ENCODE results near the gene CFP.
"Not testable (repeated sequence)": the region's sequence is repeated elsewhere in the genome, so short reads cannot be mapped to it uniquely, and the experiment has no call there.

Gene CFP

DNA sequence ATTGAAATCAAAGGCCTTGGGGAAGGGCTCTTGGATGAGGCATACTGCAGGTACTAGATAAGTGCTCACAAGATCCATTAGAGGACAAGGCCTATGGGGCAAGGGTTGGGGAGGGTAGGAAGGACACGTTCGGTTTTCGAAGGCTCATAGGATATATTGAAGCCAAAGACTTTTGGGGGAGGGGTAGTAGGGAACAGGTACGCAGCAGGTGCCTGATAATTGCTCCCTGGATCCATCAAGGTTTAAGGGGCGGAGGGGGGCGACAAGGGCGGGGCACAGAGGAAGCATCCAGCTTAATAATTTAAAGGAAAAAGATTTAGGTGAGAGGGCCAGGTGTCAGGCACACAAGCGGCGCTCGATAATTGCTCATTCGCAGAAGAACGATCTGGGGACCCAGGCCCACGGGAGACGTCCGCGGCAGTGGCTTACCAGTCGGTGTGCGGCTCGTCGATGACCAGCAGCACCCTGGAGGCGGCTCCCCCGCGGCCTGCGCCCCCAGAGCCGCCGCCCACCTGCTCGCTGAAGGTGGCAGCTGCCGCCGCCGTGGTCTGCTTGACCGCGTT is 10.7 kb downstream of the CFP start:
- Histone ChIP-seq H3K9ac (ENCODE audit: low read depth, low read length) (no peak overlapping the region), H3K9me3 (ENCODE audit: insufficient read depth, low read depth, low read length) (no peaks in the 10 kb centered on the region), H3K36me3 (ENCODE audit: insufficient read depth, low read depth, low read length) (no peaks in the 10 kb centered on the region), H3K27ac (ENCODE audit: low read length) (no peak overlapping the region), H3K4me3 (ENCODE audit: low read length) (peak overlapping the region; percentile 57; the same call in 1 of the 2 replicates), H3K4me1 (ENCODE audit: insufficient read depth, low read length) (no peaks in the 10 kb centered on the region), H3K27me3 (ENCODE audit: insufficient read depth, low read length) (peaks cover 20% of the 10 kb centered on the region)

DNA sequence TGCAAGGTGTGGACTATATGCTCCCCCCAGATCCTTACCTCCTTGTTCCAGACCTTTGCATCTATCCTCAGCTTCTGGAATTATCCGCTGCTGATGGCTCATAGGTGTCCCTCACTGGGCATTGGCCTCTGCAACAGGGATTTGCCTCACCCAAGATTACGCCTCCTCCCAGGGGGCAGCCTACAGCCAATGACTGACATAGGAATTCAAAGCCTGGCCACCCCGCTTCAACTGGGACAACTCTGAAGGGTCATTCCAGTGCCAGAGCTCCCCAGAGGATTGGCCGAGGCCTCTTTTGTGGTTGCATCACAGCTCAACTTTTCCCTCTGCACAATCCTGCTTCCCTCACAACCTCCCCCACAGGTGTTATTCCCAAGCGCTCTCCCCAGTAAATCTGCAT is 15.1 kb downstream of the CFP start:
- H3K36me3 ChIP-seq (ENCODE audit: insufficient read depth, low read depth, low read length): no peaks in the 10 kb centered on the region
- H3K9ac ChIP-seq (ENCODE audit: low read depth, low read length): no peak overlapping the region
- peaks cover 11% of the 10 kb centered on the region for H3K27me3 ChIP-seq (ENCODE audit: insufficient read depth, low read length)
- no peak overlapping the region for H3K4me3 ChIP-seq (ENCODE audit: low read length)
- H3K9me3 ChIP-seq (ENCODE audit: insufficient read depth, low read depth, low read length): no peaks in the 10 kb centered on the region
- no peaks in the 10 kb centered on the region for H3K4me1 ChIP-seq (ENCODE audit: insufficient read depth, low read length)
- H3K27ac ChIP-seq (ENCODE audit: low read length): no peak overlapping the region

DNA sequence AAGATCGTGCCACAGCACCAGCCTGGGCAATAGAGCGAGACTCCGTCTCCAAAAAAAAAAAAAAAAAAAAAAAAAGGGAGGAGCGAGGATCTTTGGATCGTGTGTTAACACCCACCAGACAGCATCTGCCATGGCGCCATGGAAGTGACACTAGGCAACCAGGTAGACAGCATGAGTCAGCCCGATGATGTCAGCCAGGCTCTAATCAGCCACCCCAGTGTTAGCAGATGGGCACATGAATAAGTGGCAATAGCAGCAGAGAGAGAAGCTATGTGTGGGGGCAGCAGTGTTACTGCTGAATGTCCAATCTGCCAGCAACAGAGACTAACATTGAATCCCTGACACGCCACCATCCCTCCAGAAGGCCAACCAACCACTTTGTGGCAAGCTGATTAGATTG is 16.6 kb downstream of the CFP start:
- peaks cover 3% of the 10 kb centered on the region; the same call in 1 of the 2 replicates for H3K27me3 ChIP-seq (ENCODE audit: insufficient read depth, low read length)
- H3K36me3 ChIP-seq (ENCODE audit: insufficient read depth, low read depth, low read length): no peaks in the 10 kb centered on the region
- H3K4me1 ChIP-seq (ENCODE audit: insufficient read depth, low read length): peaks cover 3% of the 10 kb centered on the region; the same call in 1 of the 2 replicates
- H3K9me3 ChIP-seq (ENCODE audit: insufficient read depth, low read depth, low read length): no peaks in the 10 kb centered on the region
- H3K27ac ChIP-seq (ENCODE audit: low read length): no peak overlapping the region
- no peak overlapping the region for H3K9ac ChIP-seq (ENCODE audit: low read depth, low read length)
- H3K4me3 ChIP-seq (ENCODE audit: low read length): no peak overlapping the region

DNA sequence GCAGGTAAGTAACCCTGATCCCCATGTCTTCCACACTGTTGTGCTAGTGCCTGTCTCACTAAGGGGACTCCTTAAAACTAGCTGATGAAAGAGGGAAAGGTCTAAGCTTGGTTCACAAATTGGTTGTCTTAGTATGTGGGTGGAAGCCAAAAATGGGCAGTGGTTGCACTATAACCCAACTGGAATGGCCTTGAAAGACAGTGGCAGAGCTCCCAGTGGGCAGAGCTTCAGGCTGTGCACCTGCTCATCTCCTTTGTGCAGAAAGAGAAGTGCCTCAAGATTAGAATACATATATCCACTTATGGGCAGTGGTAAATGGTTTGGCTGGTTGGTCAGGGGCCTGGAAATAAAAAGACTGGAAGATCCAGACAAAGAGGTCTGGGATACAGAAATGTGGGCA is 17.3 kb downstream of the CFP start:
- no peak overlapping the region for H3K27ac ChIP-seq (ENCODE audit: low read length)
- no peak overlapping the region for H3K9ac ChIP-seq (ENCODE audit: low read depth, low read length)
- H3K9me3 ChIP-seq (ENCODE audit: insufficient read depth, low read depth, low read length): no peaks in the 10 kb centered on the region
- H3K36me3 ChIP-seq (ENCODE audit: insufficient read depth, low read depth, low read length): no peaks in the 10 kb centered on the region
- H3K4me1 ChIP-seq (ENCODE audit: insufficient read depth, low read length): peaks cover 3% of the 10 kb centered on the region; the same call in 1 of the 2 replicates
- no peaks in the 10 kb centered on the region for H3K27me3 ChIP-seq (ENCODE audit: insufficient read depth, low read length)
- H3K4me3 ChIP-seq (ENCODE audit: low read length): no peak overlapping the region

DNA sequence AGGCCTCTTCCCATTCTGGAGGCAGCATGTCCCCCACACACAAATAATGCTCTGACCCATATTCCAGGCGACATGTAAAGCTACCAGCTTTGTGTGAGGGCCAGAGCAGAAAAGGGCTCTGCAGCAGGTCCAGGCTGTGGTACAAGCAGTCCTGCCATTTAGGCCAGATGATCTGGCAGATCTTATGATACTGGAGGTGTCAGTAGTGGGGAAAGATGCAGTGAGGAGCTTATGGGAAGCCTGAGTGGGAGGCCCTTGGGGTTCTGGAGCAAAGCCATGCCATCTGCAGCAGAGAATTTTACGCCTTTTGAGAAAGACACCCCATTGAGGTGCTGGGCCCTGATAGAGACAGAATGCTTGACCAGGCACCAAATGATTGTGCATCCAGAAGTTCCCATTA is 17.8 kb downstream of the CFP start:
- Histone ChIP-seq H3K27ac (ENCODE audit: low read length) (no peak overlapping the region), H3K4me3 (ENCODE audit: low read length) (no peak overlapping the region), H3K9ac (ENCODE audit: low read depth, low read length) (no peak overlapping the region), H3K9me3 (ENCODE audit: insufficient read depth, low read depth, low read length) (no peaks in the 10 kb centered on the region), H3K27me3 (ENCODE audit: insufficient read depth, low read length) (no peaks in the 10 kb centered on the region), H3K36me3 (ENCODE audit: insufficient read depth, low read depth, low read length) (no peaks in the 10 kb centered on the region), H3K4me1 (ENCODE audit: insufficient read depth, low read length) (peaks cover 3% of the 10 kb centered on the region; the same call in 1 of the 2 replicates)

DNA sequence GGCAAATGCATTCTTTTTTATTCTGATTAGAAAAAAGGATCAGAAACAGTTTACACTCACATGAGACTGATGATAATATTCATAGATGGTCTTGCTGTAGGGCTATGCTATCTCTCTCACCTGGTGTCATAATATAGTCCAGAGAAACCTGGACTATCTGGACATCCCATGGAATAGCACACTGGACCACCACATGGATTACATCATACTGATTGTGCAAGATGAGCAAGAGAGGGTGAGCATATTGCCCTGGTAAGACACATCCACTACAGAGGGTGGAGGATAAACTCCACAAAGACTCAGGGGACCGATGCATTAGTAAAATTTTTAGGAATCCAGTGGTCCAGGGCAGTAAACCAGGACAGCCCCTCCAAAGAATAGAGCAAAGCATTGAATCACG is 18.2 kb downstream of the CFP start:
- no peaks in the 10 kb centered on the region for H3K9me3 ChIP-seq (ENCODE audit: insufficient read depth, low read depth, low read length)
- no peak overlapping the region for H3K27ac ChIP-seq (ENCODE audit: low read length)
- H3K4me1 ChIP-seq (ENCODE audit: insufficient read depth, low read length): peaks cover 3% of the 10 kb centered on the region; the same call in 1 of the 2 replicates
- H3K36me3 ChIP-seq (ENCODE audit: insufficient read depth, low read depth, low read length): no peaks in the 10 kb centered on the region
- no peak overlapping the region for H3K4me3 ChIP-seq (ENCODE audit: low read length)
- no peak overlapping the region for H3K9ac ChIP-seq (ENCODE audit: low read depth, low read length)
- no peaks in the 10 kb centered on the region for H3K27me3 ChIP-seq (ENCODE audit: insufficient read depth, low read length)

DNA sequence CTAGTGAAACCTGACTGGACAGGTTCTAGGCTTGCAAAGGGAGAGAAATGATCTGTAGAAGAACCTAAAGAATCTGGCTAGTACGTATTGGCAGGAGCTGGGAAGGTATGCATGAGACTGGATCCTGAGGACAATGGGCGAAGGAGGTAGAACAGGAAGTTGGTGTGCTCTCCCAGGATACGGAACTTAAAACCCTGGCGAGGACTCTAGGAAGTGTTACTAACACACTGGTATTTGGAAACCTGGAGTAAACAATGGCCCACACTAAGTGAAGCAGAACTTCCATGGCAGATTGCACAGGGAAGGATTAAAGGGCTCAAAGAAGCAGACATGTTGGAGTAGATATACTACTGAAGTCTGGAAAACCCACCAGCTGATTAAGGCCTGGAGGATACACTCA is 19.2 kb downstream of the CFP start:
- Histone ChIP-seq H3K9ac (ENCODE audit: low read depth, low read length) (no peak overlapping the region), H3K9me3 (ENCODE audit: insufficient read depth, low read depth, low read length) (no peaks in the 10 kb centered on the region), H3K27me3 (ENCODE audit: insufficient read depth, low read length) (no peaks in the 10 kb centered on the region), H3K36me3 (ENCODE audit: insufficient read depth, low read depth, low read length) (no peaks in the 10 kb centered on the region), H3K4me1 (ENCODE audit: insufficient read depth, low read length) (peaks cover 3% of the 10 kb centered on the region; the same call in 1 of the 2 replicates), H3K27ac (ENCODE audit: low read length) (no peak overlapping the region), H3K4me3 (ENCODE audit: low read length) (no peak overlapping the region)

DNA sequence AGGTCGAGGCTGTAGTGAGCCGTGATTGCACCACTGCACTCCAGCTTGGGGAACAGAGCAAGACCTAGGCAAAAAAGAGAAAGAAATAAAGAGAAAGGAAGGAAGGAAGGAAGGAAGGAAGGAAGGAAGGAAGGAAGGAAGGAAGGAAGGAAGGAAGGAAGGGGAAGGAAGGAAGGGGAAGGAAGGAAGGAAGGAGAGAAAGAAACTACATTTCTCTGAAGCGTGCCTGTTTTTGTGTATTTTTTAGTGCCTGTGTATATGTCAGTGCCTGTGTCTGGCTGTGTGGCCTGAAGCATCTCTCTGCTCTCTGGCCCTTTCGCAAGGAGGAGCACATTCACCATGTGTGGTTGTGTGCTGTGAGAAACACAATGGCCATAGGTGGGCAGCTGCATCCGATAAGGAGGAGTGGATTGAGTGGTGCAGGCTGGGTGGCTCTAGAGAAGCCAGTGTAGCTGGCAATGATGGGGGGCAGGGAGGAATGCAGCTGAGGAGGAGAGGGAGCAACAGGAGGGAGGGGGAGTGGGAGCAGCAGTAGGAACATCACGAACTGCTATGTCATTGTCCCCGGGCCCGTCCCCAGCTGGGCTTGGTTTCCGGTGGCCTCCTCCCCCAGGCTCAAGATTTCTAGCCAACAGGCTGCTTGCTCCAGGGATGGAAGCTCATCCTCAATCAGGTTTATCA is 21.5 kb downstream of the CFP start:
- Histone ChIP-seq H3K36me3 (ENCODE audit: insufficient read depth, low read depth, low read length) (no peaks in the 10 kb centered on the region), H3K27ac (ENCODE audit: low read length) (peak overlapping the region; percentile 77), H3K4me3 (ENCODE audit: low read length) (no peak overlapping the region)

DNA sequence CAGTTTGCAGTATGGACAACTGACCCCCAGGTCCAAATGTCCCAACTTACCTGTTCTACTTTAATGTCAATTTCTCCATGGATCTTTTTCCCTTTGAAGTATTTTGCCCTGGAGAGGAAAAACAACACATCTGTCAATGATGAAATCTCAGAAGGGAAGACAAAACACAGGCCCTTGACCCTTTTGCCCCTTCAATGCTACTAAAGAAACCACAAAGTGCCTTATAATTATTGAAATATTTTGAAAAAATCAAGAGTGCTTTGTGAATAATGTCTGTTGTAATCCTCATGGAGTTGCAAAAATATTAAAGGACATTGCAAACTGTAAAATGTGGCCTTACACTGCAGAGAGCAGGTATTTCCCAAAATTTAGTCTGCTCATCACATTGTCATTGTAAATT is 22.6 kb downstream of the CFP start:
- Histone ChIP-seq H3K9me3 (ENCODE audit: insufficient read depth, low read depth, low read length) (no peaks in the 10 kb centered on the region), H3K36me3 (ENCODE audit: insufficient read depth, low read depth, low read length) (no peaks in the 10 kb centered on the region), H3K27me3 (ENCODE audit: insufficient read depth, low read length) (no peaks in the 10 kb centered on the region), H3K9ac (ENCODE audit: low read depth, low read length) (no peak overlapping the region), H3K27ac (ENCODE audit: low read length) (no peak overlapping the region), H3K4me3 (ENCODE audit: low read length) (no peak overlapping the region), H3K4me1 (ENCODE audit: insufficient read depth, low read length) (peaks cover 3% of the 10 kb centered on the region; the same call in 1 of the 2 replicates)

More for the DNA sequence above, 21.5 kb downstream of the CFP start:
- Histone ChIP-seq H3K9ac (ENCODE audit: low read depth, low read length) (peak overlapping the region; percentile 64; the same call in 1 of the 2 replicates), H3K4me1 (ENCODE audit: insufficient read depth, low read length) (peaks cover 3% of the 10 kb centered on the region; the same call in 1 of the 2 replicates), H3K27me3 (ENCODE audit: insufficient read depth, low read length) (no peaks in the 10 kb centered on the region), H3K9me3 (ENCODE audit: insufficient read depth, low read depth, low read length) (no peaks in the 10 kb centered on the region)

DNA sequence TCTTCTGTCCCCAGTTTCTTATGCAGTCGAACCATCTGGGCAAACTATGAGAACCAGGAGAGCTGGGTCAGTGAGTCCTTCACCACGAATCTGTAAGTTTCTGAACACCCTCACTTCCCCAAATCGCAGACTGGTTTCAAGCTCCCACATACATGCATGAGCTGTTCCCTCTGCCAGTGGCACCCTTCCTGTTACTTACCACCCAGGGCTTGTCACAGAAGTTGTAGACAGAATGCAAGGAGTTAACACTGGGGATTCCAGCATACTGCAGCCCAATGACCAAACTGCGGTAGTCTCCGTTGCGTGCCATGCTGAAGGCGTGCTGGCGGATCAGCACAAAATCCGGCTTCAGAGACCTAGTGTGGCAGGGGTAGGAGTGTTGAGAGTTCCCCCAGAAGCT is 24.7 kb downstream of the CFP start:
- H3K9me3 ChIP-seq (ENCODE audit: insufficient read depth, low read depth, low read length): no peaks in the 10 kb centered on the region
- no peak overlapping the region for H3K4me3 ChIP-seq (ENCODE audit: low read length)
- no peaks in the 10 kb centered on the region for H3K27me3 ChIP-seq (ENCODE audit: insufficient read depth, low read length)
- no peaks in the 10 kb centered on the region for H3K36me3 ChIP-seq (ENCODE audit: insufficient read depth, low read depth, low read length)
- H3K4me1 ChIP-seq (ENCODE audit: insufficient read depth, low read length): peaks cover 3% of the 10 kb centered on the region; the same call in 1 of the 2 replicates
- no peak overlapping the region for H3K9ac ChIP-seq (ENCODE audit: low read depth, low read length)
- H3K27ac ChIP-seq (ENCODE audit: low read length): no peak overlapping the region

DNA sequence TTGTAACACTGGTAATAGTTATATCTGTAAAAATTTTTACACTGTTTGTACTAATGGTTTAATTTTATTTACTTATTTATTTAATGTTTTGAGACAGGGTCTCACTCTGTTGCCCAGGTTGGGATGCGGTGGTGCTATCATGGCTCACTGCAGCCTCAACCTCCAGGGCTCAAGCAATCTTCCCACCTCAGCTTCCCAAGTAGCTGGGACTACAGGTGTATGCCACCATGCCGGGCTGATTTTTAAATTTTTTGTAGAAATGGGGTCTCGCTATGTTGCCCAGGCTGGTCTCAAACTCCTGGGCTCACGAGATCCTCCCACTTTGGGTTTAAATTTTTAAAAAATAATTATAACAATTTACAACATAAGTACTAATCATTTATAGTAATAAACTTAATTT is 26.6 kb downstream of the CFP start:
- not testable (repeated sequence) for H3K9ac ChIP-seq (ENCODE audit: low read depth, low read length); H3K4me3 ChIP-seq (ENCODE audit: low read length); H3K27me3 ChIP-seq (ENCODE audit: insufficient read depth, low read length); H3K27ac ChIP-seq (ENCODE audit: low read length); H3K9me3 ChIP-seq (ENCODE audit: insufficient read depth, low read depth, low read length); H3K36me3 ChIP-seq (ENCODE audit: insufficient read depth, low read depth, low read length); H3K4me1 ChIP-seq (ENCODE audit: insufficient read depth, low read length)

DNA sequence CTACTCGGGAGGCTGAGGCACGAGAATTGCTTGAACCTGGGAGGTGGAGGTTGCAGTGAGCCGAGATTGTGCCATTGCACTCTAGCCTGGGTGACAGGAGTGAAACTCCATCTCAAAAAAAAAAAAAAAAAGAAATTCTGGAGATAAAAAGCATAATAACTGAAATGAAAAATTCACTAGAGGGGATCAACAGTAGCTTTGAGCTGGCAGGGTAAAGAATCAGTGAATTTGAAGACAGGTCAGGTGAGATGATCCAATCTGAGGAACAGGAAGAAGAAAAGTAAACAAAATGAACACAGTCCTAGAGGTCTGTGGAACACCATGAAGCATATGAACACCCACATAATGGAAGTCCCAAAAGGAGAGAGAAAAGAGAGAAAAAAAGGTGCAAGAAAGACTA is 32.5 kb downstream of the CFP start:
- Histone ChIP-seq H3K9ac (ENCODE audit: low read depth, low read length) (no peak overlapping the region), H3K4me1 (ENCODE audit: insufficient read depth, low read length) (no peaks in the 10 kb centered on the region), H3K27me3 (ENCODE audit: insufficient read depth, low read length) (no peaks in the 10 kb centered on the region), H3K27ac (ENCODE audit: low read length) (no peak overlapping the region), H3K4me3 (ENCODE audit: low read length) (no peak overlapping the region), H3K36me3 (ENCODE audit: insufficient read depth, low read depth, low read length) (no peaks in the 10 kb centered on the region), H3K9me3 (ENCODE audit: insufficient read depth, low read depth, low read length) (no peaks in the 10 kb centered on the region)

All from iPS-20b (cell line).